ENCODE measurements around the gene ACOT7. TPM values are rescaled to one million over a fixed set of nuclear protein-coding genes. Genes with fewer than 3 reads are reported as not detected.

ACOT7 gene
- total RNA-seq, 5 donors from 2014 or later (not counting 1 experiment from before 2014, with no cell fraction given), result 6.1 to 9.3 (median 7.4) TPM

DNA sequence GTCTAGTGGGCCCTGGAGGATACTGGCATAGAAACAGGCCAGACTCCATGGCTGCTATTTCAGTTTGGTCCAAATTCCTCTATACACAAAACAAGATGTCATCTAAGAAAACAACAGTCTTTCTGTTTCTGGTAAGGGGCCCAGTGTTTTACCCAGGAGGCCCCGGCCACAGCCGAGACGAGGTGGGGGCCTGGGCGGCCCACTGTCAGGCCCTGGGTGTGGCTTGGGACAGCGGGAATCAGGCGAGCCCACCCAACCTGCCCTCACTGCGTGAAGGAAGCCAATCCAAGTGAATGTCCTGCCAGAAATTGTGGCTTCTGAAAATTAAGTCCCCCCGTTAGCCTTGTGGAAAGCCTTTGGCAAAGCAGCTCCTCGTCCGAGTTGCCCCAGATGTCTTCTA, 101.5 kb downstream of the ACOT7 start:
- no peaks in the 10 kb centered on the region for H3K9me3 ChIP-seq
- peaks cover 0 to 12% of the 10 kb centered on the region in 2 donors for H3K36me3 ChIP-seq (ENCODE audit: control insufficient read depth in 2 of 2, extremely low read depth in 1 of 2, insufficient read depth in 1 of 2, low read length in 1 of 2)
- H3K4me3 ChIP-seq (ENCODE audit: control insufficient read depth in 1 of 2, extremely low read depth in 1 of 2, low read length in 1 of 2), result no peak overlapping the region
- POLR2A ChIA-PET, result no interaction called here
- WGBS (ENCODE audit: insufficient coverage), result 91% methylated on average over 10 of the region's 10 CpGs
- CTCF ChIA-PET, result no interaction called here
- no peak for ATAC-seq (replicated peaks in 1 of 4)
- peaks cover 0 to 42% of the 10 kb centered on the region in 2 experiments for H3K4me1 ChIP-seq (ENCODE audit: control insufficient read depth in 1 of 2, extremely low read depth in 1 of 2, insufficient read depth in 2 of 2, low read length in 2 of 2)
- Mint-ChIP-seq H3K27me3 (no peaks in the 10 kb centered on the region), H3K36me3 (peaks cover 12% of the 10 kb centered on the region), H3K4me1 (peaks cover 0 to 11% (median 0%) of the 10 kb centered on the region in 3 donors), H3K9me3 (no peaks in the 10 kb centered on the region), H3K27ac (no peak overlapping the region), H3K4me3 (no peak overlapping the region)
- no peak for DNase-seq
- H3K27me3 ChIP-seq (replicated peaks in 1 of 2; ENCODE audit: control insufficient read depth in 2 of 2, extremely low read depth in 1 of 2, insufficient read depth in 2 of 2, low read length in 1 of 2), result no peaks in the 10 kb centered on the region
- H3K27ac ChIP-seq (ENCODE audit: low read length), result no peak overlapping the region

DNA sequence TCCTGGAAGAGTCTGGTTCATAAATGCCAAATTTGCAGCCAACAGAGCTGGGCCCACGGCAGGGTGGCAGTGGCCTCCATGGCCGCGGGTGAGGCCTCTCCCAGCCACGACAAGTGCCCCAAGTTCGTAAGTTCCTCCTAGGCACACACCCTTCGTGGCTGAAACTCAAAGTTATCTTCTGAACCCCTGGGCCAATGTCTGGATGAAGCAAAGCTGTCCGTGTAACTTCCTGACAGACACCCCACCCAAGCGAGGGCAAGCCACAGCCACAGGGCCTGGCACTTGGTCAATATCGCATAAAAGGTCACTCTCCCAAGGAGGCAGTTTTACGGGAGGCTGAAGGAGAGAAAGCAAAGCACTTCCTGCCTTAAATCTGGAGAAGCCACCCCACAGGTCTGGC, 104.9 kb downstream of the ACOT7 start:
- no peaks in the 10 kb centered on the region for H3K9me3 Mint-ChIP-seq
- WGBS (ENCODE audit: insufficient coverage), result 85% methylated on average over 6 of the region's 10 CpGs
- H3K4me1 Mint-ChIP-seq, result no peaks in the 10 kb centered on the region
- CTCF ChIA-PET, result no interaction called here
- Histone ChIP-seq H3K36me3 (ENCODE audit: control insufficient read depth in 2 of 2, extremely low read depth in 1 of 2, insufficient read depth in 1 of 2, low read length in 1 of 2) (peaks cover 0 to 12% of the 10 kb centered on the region in 2 donors), H3K27ac (ENCODE audit: low read length) (no peak overlapping the region), H3K9me3 (no peaks in the 10 kb centered on the region), H3K4me1 (ENCODE audit: control insufficient read depth in 1 of 2, extremely low read depth in 1 of 2, insufficient read depth in 2 of 2, low read length in 2 of 2) (peaks cover 0 to 21% of the 10 kb centered on the region in 2 experiments), H3K27me3 (replicated peaks in 1 of 2; ENCODE audit: control insufficient read depth in 2 of 2, extremely low read depth in 1 of 2, insufficient read depth in 2 of 2, low read length in 1 of 2) (no peaks in the 10 kb centered on the region), H3K4me3 (ENCODE audit: control insufficient read depth in 1 of 2, extremely low read depth in 1 of 2, low read length in 1 of 2) (no peak overlapping the region)
- H3K4me3 Mint-ChIP-seq, result no peak overlapping the region
- no peaks in the 10 kb centered on the region for H3K27me3 Mint-ChIP-seq
- ATAC-seq (replicated peaks in 1 of 4), result no peak
- H3K36me3 Mint-ChIP-seq, result peaks cover 6% of the 10 kb centered on the region
- no peak for DNase-seq
- POLR2A ChIA-PET, result no interaction called here
- H3K27ac Mint-ChIP-seq, result no peak overlapping the region

DNA sequence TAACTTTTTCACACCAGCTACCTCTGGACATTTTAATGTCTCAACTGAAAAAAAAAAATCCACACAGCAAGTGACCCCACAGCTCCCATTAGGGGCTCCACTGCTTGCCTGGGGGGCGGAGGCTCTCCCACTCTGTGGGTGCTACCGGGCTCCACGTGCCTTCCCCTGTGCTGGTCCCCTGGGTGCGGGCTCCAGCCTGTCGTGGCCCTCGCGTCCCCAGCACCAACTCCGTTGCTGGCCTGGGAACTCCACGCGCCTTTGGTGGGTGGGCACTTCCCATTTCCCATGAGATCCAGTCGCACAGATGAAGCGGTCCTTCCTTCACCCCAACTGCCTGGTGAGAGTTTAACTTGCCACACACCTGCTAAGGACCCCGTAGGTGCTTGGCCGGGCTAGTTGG, 105.5 kb downstream of the ACOT7 start:
- CTCF ChIA-PET, result interaction anchor here in 1 of 2 donors (0.6 kb wide), 1 partner anchor 86 kb away, joined by 4 read pairs; no protein-coding TSS in a partner anchor
- H3K9me3 Mint-ChIP-seq, result no peaks in the 10 kb centered on the region
- DNase-seq, result no peak

DNA sequence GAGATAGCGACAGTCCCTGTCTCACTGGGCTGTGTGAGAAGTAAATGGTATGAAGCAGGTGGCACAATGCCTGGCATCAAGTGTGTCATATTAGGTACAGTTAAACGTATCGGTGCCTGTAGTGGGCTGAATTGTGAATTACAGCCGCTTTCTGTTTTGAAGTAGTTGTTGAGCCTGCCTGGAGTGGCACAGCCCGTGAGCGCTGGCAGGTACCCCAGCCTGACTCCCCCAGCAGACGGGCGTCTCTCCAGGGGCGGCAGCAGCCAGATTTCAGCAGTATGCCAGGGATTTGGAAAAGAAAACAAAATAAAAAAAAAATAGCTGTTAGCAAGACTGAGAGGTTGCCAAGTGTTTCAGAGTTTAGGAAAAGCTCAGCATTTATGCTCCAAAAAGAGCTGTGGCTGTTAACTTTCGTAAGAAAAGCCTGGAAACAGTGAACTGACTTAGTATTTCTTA, 106.1 kb downstream of the ACOT7 start:
- 99% methylated on average over 10 of the region's 10 CpGs for WGBS (ENCODE audit: insufficient coverage)
- no peaks in the 10 kb centered on the region for H3K9me3 Mint-ChIP-seq
- POLR2A ChIA-PET, result interaction anchor here (0.6 to 0.7 kb wide), 2 partner anchors 36 to 88 kb away, joined by 4 to 5 read pairs; no protein-coding TSS in a partner anchor

More for the DNA sequence above, 105.5 kb downstream of the ACOT7 start:
- Histone ChIP-seq H3K4me3 (ENCODE audit: control insufficient read depth in 1 of 2, extremely low read depth in 1 of 2, low read length in 1 of 2) (no peak overlapping the region), H3K27ac (ENCODE audit: low read length) (no peak overlapping the region), H3K4me1 (ENCODE audit: control insufficient read depth in 1 of 2, extremely low read depth in 1 of 2, insufficient read depth in 2 of 2, low read length in 2 of 2) (peaks cover 0 to 20% of the 10 kb centered on the region in 2 experiments), H3K9me3 (no peaks in the 10 kb centered on the region), H3K27me3 (replicated peaks in 1 of 2; ENCODE audit: control insufficient read depth in 2 of 2, extremely low read depth in 1 of 2, insufficient read depth in 2 of 2, low read length in 1 of 2) (no peaks in the 10 kb centered on the region), H3K36me3 (ENCODE audit: control insufficient read depth in 2 of 2, extremely low read depth in 1 of 2, insufficient read depth in 1 of 2, low read length in 1 of 2) (peaks cover 0 to 8% of the 10 kb centered on the region in 2 donors)
- no peak overlapping the region for H3K4me3 Mint-ChIP-seq
- H3K27ac Mint-ChIP-seq, result no peak overlapping the region
- peaks cover under 1% of the 10 kb centered on the region for H3K36me3 Mint-ChIP-seq
- POLR2A ChIA-PET, result interaction anchor here in 1 of 2 donors (0.7 kb wide), 1 partner anchor 87 kb away, joined by 5 read pairs; no protein-coding TSS in a partner anchor
- 93% methylated on average over 10 of the region's 14 CpGs for WGBS (ENCODE audit: insufficient coverage)
- no peaks in the 10 kb centered on the region for H3K27me3 Mint-ChIP-seq
- no peaks in the 10 kb centered on the region for H3K4me1 Mint-ChIP-seq
- ATAC-seq (replicated peaks in 1 of 4), result no peak

DNA sequence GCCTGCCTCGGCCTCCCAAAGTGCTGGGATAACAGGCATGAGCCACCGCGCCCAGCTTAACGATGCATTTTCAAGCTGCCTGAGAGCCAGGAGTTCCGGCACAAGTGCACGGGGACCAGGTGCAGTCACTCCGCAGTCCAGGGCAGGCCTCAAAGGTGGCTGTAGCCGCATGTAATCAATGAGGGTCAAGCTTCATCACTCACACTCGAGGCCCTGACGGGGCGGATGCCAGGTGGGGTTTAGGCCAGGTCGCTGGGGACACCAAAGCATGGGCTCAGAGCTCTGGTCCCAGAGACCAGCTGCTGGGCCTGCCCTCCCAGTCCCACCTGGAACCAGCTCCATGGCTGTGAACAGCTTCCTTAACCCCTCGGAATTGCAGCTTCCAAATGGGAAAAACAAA, 106.5 kb downstream of the ACOT7 start:
- Mint-ChIP-seq H3K27me3 (no peaks in the 10 kb centered on the region), H3K27ac (no peak overlapping the region), H3K36me3 (no peaks in the 10 kb centered on the region), H3K4me3 (no peak overlapping the region), H3K9me3 (no peaks in the 10 kb centered on the region), H3K4me1 (no peaks in the 10 kb centered on the region)
- Histone ChIP-seq H3K9me3 (no peaks in the 10 kb centered on the region), H3K4me3 (ENCODE audit: control insufficient read depth in 1 of 2, extremely low read depth in 1 of 2, low read length in 1 of 2) (no peak overlapping the region), H3K4me1 (ENCODE audit: control insufficient read depth in 1 of 2, extremely low read depth in 1 of 2, insufficient read depth in 2 of 2, low read length in 2 of 2) (peaks cover 0 to 20% of the 10 kb centered on the region in 2 experiments), H3K36me3 (ENCODE audit: control insufficient read depth in 2 of 2, extremely low read depth in 1 of 2, insufficient read depth in 1 of 2, low read length in 1 of 2) (peaks cover 0 to 8% of the 10 kb centered on the region in 2 donors), H3K27me3 (replicated peaks in 1 of 2; ENCODE audit: control insufficient read depth in 2 of 2, extremely low read depth in 1 of 2, insufficient read depth in 2 of 2, low read length in 1 of 2) (no peaks in the 10 kb centered on the region), H3K27ac (ENCODE audit: low read length) (no peak overlapping the region)
- ATAC-seq (replicated peaks in 1 of 4) (no peak), DNase-seq (no peak)
- WGBS (ENCODE audit: insufficient coverage), result 95% methylated on average over 13 of the region's 13 CpGs
- POLR2A ChIA-PET, result interaction anchor here in 1 of 2 donors (0.6 kb wide), 1 partner anchor 37 kb away, joined by 4 read pairs; no protein-coding TSS in a partner anchor
- CTCF ChIA-PET, result no interaction called here

More for the DNA sequence above, 106.1 kb downstream of the ACOT7 start:
- no peaks in the 10 kb centered on the region for H3K9me3 ChIP-seq
- no peak overlapping the region for H3K27ac ChIP-seq (ENCODE audit: low read length)
- no peak overlapping the region for H3K27ac Mint-ChIP-seq
- H3K27me3 Mint-ChIP-seq, result no peaks in the 10 kb centered on the region
- peaks cover 0 to 8% of the 10 kb centered on the region in 2 donors for H3K36me3 ChIP-seq (ENCODE audit: control insufficient read depth in 2 of 2, extremely low read depth in 1 of 2, insufficient read depth in 1 of 2, low read length in 1 of 2)
- H3K27me3 ChIP-seq (replicated peaks in 1 of 2; ENCODE audit: control insufficient read depth in 2 of 2, extremely low read depth in 1 of 2, insufficient read depth in 2 of 2, low read length in 1 of 2), result no peaks in the 10 kb centered on the region
- no peak overlapping the region for H3K4me3 Mint-ChIP-seq
- H3K4me1 ChIP-seq (ENCODE audit: control insufficient read depth in 1 of 2, extremely low read depth in 1 of 2, insufficient read depth in 2 of 2, low read length in 2 of 2), result peaks cover 0 to 20% of the 10 kb centered on the region in 2 experiments
- H3K4me1 Mint-ChIP-seq, result no peaks in the 10 kb centered on the region
- DNase-seq (no peak), ATAC-seq (replicated peaks in 1 of 4) (no peak)
- CTCF ChIA-PET, result interaction anchor here in 1 of 2 donors (0.6 kb wide), 1 partner anchor 85 kb away, joined by 4 read pairs; no protein-coding TSS in a partner anchor
- H3K36me3 Mint-ChIP-seq, result no peaks in the 10 kb centered on the region
- no peak overlapping the region for H3K4me3 ChIP-seq (ENCODE audit: control insufficient read depth in 1 of 2, extremely low read depth in 1 of 2, low read length in 1 of 2)

DNA sequence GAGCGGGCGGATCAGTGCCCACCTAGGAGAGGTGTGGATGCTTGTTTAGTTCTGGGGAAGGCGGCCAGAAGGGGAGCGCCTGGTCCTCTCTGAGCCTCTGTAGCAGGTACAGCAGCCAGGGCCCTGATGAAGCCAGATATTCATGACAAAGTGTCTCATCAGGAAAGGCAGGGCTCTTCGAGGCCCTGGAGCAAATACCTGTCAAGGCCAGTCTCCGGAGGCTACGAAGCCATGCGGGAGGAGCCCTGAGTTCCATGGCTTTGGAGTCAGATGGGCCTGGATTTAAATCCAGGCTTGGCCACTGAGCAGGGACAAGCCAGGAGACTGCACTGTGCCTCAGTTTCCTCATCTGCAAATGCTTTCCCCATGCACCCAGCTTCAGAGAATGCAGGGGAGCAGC, 107.3 kb downstream of the ACOT7 start:
- Histone ChIP-seq H3K4me3 (ENCODE audit: control insufficient read depth in 1 of 2, extremely low read depth in 1 of 2, low read length in 1 of 2) (no peak overlapping the region), H3K27me3 (replicated peaks in 1 of 2; ENCODE audit: control insufficient read depth in 2 of 2, extremely low read depth in 1 of 2, insufficient read depth in 2 of 2, low read length in 1 of 2) (no peaks in the 10 kb centered on the region), H3K27ac (ENCODE audit: low read length) (no peak overlapping the region), H3K36me3 (ENCODE audit: control insufficient read depth in 2 of 2, extremely low read depth in 1 of 2, insufficient read depth in 1 of 2, low read length in 1 of 2) (peaks cover 0 to 4% of the 10 kb centered on the region in 2 donors), H3K9me3 (no peaks in the 10 kb centered on the region), H3K4me1 (ENCODE audit: control insufficient read depth in 1 of 2, extremely low read depth in 1 of 2, insufficient read depth in 2 of 2, low read length in 2 of 2) (peaks cover 0 to 16% of the 10 kb centered on the region in 2 experiments)
- ChIA-PET POLR2A (no interaction called here), CTCF (no interaction called here)
- no peaks in the 10 kb centered on the region for H3K27me3 Mint-ChIP-seq
- DNase-seq (no peak), ATAC-seq (replicated peaks in 1 of 4) (no peak)
- no peak overlapping the region for H3K27ac Mint-ChIP-seq
- H3K4me1 Mint-ChIP-seq, result no peaks in the 10 kb centered on the region
- H3K4me3 Mint-ChIP-seq, result no peak overlapping the region
- WGBS (ENCODE audit: insufficient coverage), result 96% methylated on average over 6 of the region's 8 CpGs
- no peaks in the 10 kb centered on the region for H3K36me3 Mint-ChIP-seq
- H3K9me3 Mint-ChIP-seq, result no peaks in the 10 kb centered on the region

Data from T-cell (primary cell).